GM12878 (cell line): ENCODE data around the gene STX1A. TPM values are rescaled to one million over a fixed set of nuclear protein-coding genes. Genes with fewer than 3 reads are reported as not detected.

ENCODE experiments used
- ATAC-seq: fragments of 200-7000 bp; cut with Tn5 transposase; 3 replicates; pipeline ENCODE4 v1.9.1; 2020; ENCODE audit warnings: mild to moderate bottlenecking, moderate library complexity
- BruUV-seq: library from RNA; stranded (reverse); fragments of 400-500 nt; replicated peaks from 2 replicates; lab custom pipeline; 2021; lab: Mats Ljungman, UMichigan
- CTCF ChIA-PET: fragments of 300-600 bp; sonication (Branson Sonifier 250); formaldehyde crosslinking; extraction: SDS; loops from one replicate; lab custom pipeline; 2021; ENCODE audit warnings: inconsistent platforms; lab: Yijun Ruan, JAX
- POLR2A ChIA-PET: fragments of 350-600 bp; formaldehyde crosslinking; extraction: SDS; loops from one replicate; lab custom pipeline; 2021; ENCODE audit warnings: inconsistent platforms; lab: Charles Lee
- RAD21 ChIA-PET: fragments of 300-600 bp; sonication (Branson Sonifier 250); formaldehyde crosslinking; loops from one replicate; lab custom pipeline; 2023; ENCODE audit warnings: antibody characterized with exemption; ENCODE audit not compliant: unreplicated experiment; lab: Charles Lee
- SMC1A ChIA-PET: fragments of 300-600 bp; sonication (Branson Sonifier 250); formaldehyde crosslinking; loops from one replicate; lab custom pipeline; 2023; ENCODE audit not compliant: unreplicated experiment, uncharacterized antibody; lab: Charles Lee
- DNase-seq: peaks from one replicate; pipeline ENCODE4 v3.0.0-alpha.2; 2011; ENCODE audit warnings: low read depth, low spot score
- FAIRE-seq: peaks from 3 replicates; lab custom pipeline; 2011; peaks lifted over from hg19 to GRCh38; lab: Jason Lieb, UNC
- H2AFZ ChIP-seq: 2 replicates; pipeline ENCODE4 v1.6.0; 2011; ENCODE audit warnings: low read depth, low read length, control low read depth; ENCODE audit not compliant: control insufficient read depth
- H3K27ac ChIP-seq: 2 replicates; pipeline ENCODE4 v1.5.1; 2011; ENCODE audit warnings: control low read depth; ENCODE audit not compliant: control insufficient read depth, insufficient read depth
- H3K27me3 ChIP-seq, 2 experiments: replicated peaks in 1 of 2; 2 replicates each; pipeline versions ENCODE4 v1.6.0 to v1.6.1; 2011; ENCODE audit warnings: low read length in 1 of 2; ENCODE audit not compliant: control insufficient read depth in 2 of 2, insufficient read depth in 2 of 2
- H3K36me3 ChIP-seq, 2 experiments: 2 replicates each; pipeline ENCODE4 v1.5.1; 2011; ENCODE audit warnings: low read length in 1 of 2; ENCODE audit not compliant: control insufficient read depth in 2 of 2, insufficient read depth in 2 of 2
- H3K4me1 ChIP-seq: 2 replicates; pipeline ENCODE4 v1.6.1; 2011; ENCODE audit warnings: mild to moderate bottlenecking, low read length, moderate library complexity, mixed read lengths; ENCODE audit not compliant: control insufficient read depth, insufficient read depth
- H3K4me2 ChIP-seq: 2 replicates; pipeline ENCODE4 v1.6.0; 2011; ENCODE audit warnings: control low read depth; ENCODE audit not compliant: control insufficient read depth, insufficient read depth
- H3K4me3 ChIP-seq: fragments of 200-600 bp; sonication (generic); 2 replicates; pipeline ENCODE4 v1.5.1; 2016
- H3K79me2 ChIP-seq: 2 replicates; pipeline ENCODE4 v1.6.0; 2011; ENCODE audit warnings: low read length; ENCODE audit not compliant: control insufficient read depth, insufficient read depth
- H3K9ac ChIP-seq: 2 replicates; pipeline ENCODE4 v1.8.0; 2011; ENCODE audit warnings: low read length, control low read depth, mixed read lengths; ENCODE audit not compliant: control insufficient read depth, insufficient read depth
- H3K9me3 ChIP-seq: replicated peaks from 3 replicates; pipeline ENCODE4 v1.5.1; 2011; ENCODE audit warnings: mild to moderate bottlenecking, low read length; ENCODE audit not compliant: control insufficient read depth, insufficient read depth
- H4K20me1 ChIP-seq: 2 replicates; pipeline ENCODE4 v1.6.0; 2011; ENCODE audit not compliant: control insufficient read depth, insufficient read depth
- E2F8 ChIP-seq: fragments of 450-650 bp; IDR thresholded peaks from 2 replicates; pipeline ENCODE4 v1.6.1; 2018; ENCODE audit warnings: mild to moderate bottlenecking, low read depth, moderate library complexity; ENCODE audit not compliant: partially characterized antibody
- E4F1 ChIP-seq: fragments of 450-650 bp; IDR thresholded peaks from 2 replicates; pipeline ENCODE4 v1.6.1; 2018; ENCODE audit warnings: borderline replicate concordance, mild to moderate bottlenecking; ENCODE audit not compliant: partially characterized antibody
- NFYA ChIP-seq: IDR thresholded peaks from 2 replicates; pipeline ENCODE4 v1.6.1; 2011; ENCODE audit warnings: low read depth, mild to moderate bottlenecking, low read length, improper control_type of control experiment, borderline replicate concordance
- POLR2A ChIP-seq: IDR thresholded peaks from 2 replicates; pipeline ENCODE4 v1.6.1; 2011; ENCODE audit warnings: low read depth, mild to moderate bottlenecking, low read length
- RELA ChIP-seq: fragments of 450-650 bp; IDR thresholded peaks from 2 replicates; pipeline ENCODE4 v1.8.0; 2014; ENCODE audit warnings: borderline replicate concordance; ENCODE audit not compliant: partially characterized antibody
- SMARCA5 ChIP-seq: fragments of 450-650 bp; IDR thresholded peaks from 2 replicates; pipeline ENCODE4 v1.6.1; 2017; ENCODE audit warnings: mild to moderate bottlenecking
- STAT1 ChIP-seq: fragments of 450-650 bp; conservative IDR thresholded peaks from 2 replicates; pipeline ENCODE4 v1.6.1; 2014; ENCODE audit warnings: antibody characterized with exemption, mild to moderate bottlenecking
- ZNF384 ChIP-seq: IDR thresholded peaks from 2 replicates; pipeline ENCODE4 v1.6.1; 2012; ENCODE audit warnings: low read depth, mild to moderate bottlenecking, low read length, improper control_type of control experiment, borderline replicate concordance
- WGBS: methylation state at CpG from one replicate; pipeline ENCODE4 v1.1.6; 2016; ENCODE audit warnings: low lambda C conversion rate; ENCODE audit not compliant: insufficient replicate concordance, insufficient coverage; ENCODE audit errors: missing lambda C conversion rate; 5-methylcytosine and 5-hydroxymethylcytosine counted together
- in situ Hi-C: fragments of 300-500 bp; cut with MboI; formaldehyde crosslinking; loops from 9 replicates; pipeline ENCODE4 v1.14.3; 2018; ENCODE audit warnings: mixed read lengths
- intact Hi-C: fragments of 100-400 bp; cut with micrococcal nuclease; formaldehyde crosslinking; loops from one replicate; pipeline ENCODE4 v1.14.2; 2022; ENCODE audit not compliant: unreplicated experiment
- polyA plus RNA-seq, 11 experiments: library from polyadenylated mRNA; depleted of rRNA in 4 of 11; unstranded in 6 of 11; stranded (reverse) in 5 of 11; fragments of >200 nt; fragmentation: Nextera tagmentation in 4 of 11; fragmentation: Illumina TruSeq in 1 of 11; extraction: Ambion mirVana in 4 of 11; extraction: Trizol in 1 of 11; gene quantifications; 1 replicate in 1 of 11; 2 replicates in 10 of 11; pipeline versions ENCODE4 v1.2.1 to v1.2.3, GENCODE V29; 2011 to 2016; ENCODE audit warnings: inconsistent platforms in 2 of 11, missing spikeins in 2 of 11, low read depth in 1 of 11
- total RNA-seq, 4 experiments: library from RNA; depleted of rRNA in 3 of 4; stranded (reverse); fragments of >200 nt in 3 of 4; fragmentation: Illumina TruSeq in 1 of 4; extraction: Trizol in 1 of 4; gene quantifications; 2 replicates each; pipeline versions ENCODE4 v1.2.1 to v1.2.3, GENCODE V29; 2013 to 2021

The STX1A gene
- total and polyA plus RNA-seq, 10 of the 15 experiments (the other 5 are each of a cell fraction or from before 2014, with no cell fraction given) = 0.15 to 5.3 (median 2.5) TPM

- BruUV-seq = no TSS peak
- ChIA-PET CTCF (interaction anchor here (1.5 kb wide), 1 partner anchor 10 kb away, joined by 3 read pairs; no protein-coding TSS in a partner anchor), RAD21 (no interaction called here), SMC1A (no interaction called here), POLR2A (interaction anchor here (1.3 kb wide), 1 partner anchor 26 kb away, joined by 4 read pairs; no protein-coding TSS in a partner anchor)
- H2AFZ ChIP-seq = no peak overlapping the region
- peaks cover 7% of the 10 kb centered on the region for H3K4me1 ChIP-seq
- in situ Hi-C loops (no loop called here), intact Hi-C loops (no loop called here)
- H3K9ac ChIP-seq = no peak overlapping the region
- no peak overlapping the region for H3K4me3 ChIP-seq
- DNase-seq (no peak), ATAC-seq (no peak), FAIRE-seq (no peak)
- H3K79me2 ChIP-seq = peaks cover 2% of the 10 kb centered on the region
- no peak for TF ChIP-seq RELA
- TF ChIP-seq NFYA = no peak
- no peak for TF ChIP-seq SMARCA5
- TF ChIP-seq E2F8 = no peak
- TF ChIP-seq ZNF384 = no peak
- TF ChIP-seq STAT1 = no peak
- no peak for TF ChIP-seq POLR2A
- TF ChIP-seq E4F1 = no peak
- H3K27me3 ChIP-seq = no peaks in the 10 kb centered on the region
- no peak overlapping the region for H3K27ac ChIP-seq
- no peak overlapping the region for H3K4me2 ChIP-seq
- H4K20me1 ChIP-seq = no peaks in the 10 kb centered on the region
- 97% methylated on average over 7 of the region's 7 CpGs for WGBS
- no peaks in the 10 kb centered on the region for H3K9me3 ChIP-seq
- peaks cover 15 to 28% of the 10 kb centered on the region in 2 experiments for H3K36me3 ChIP-seq
These were observed 28.8 kb downstream of the STX1A start for GRCh38 chr7:73690646-73691045.
